Left renal cortex interstitium (tissue), 4 donors: ENCODE data around the gene EVI5. TPM values are rescaled to one million over a fixed set of nuclear protein-coding genes. Genes with fewer than 3 reads are reported as not detected.
"Not testable (repeated sequence)": the region's sequence is repeated elsewhere in the genome, so short reads cannot be mapped to it uniquely, and the experiment has no call there.

ENCODE experiments used
- DNase-seq, 4 donors: peaks; one replicate each; pipeline ENCODE4 v3.0.0-alpha.2; 2013; ENCODE audit warnings: low read depth in 4 of 4, low spot score in 2 of 4, missing footprints in 1 of 4
- polyA plus RNA-seq, 4 donors: library from polyadenylated mRNA; unstranded; fragments of 120-200 nt; gene quantifications; one replicate each; pipeline ENCODE4 v1.2.1, GENCODE V29; 2013; ENCODE audit not compliant: insufficient read length in 4 of 4

EVI5 gene
- polyA plus RNA-seq, 4 donors, result 16.4 to 21.7 (median 18.7) TPM

DNA sequence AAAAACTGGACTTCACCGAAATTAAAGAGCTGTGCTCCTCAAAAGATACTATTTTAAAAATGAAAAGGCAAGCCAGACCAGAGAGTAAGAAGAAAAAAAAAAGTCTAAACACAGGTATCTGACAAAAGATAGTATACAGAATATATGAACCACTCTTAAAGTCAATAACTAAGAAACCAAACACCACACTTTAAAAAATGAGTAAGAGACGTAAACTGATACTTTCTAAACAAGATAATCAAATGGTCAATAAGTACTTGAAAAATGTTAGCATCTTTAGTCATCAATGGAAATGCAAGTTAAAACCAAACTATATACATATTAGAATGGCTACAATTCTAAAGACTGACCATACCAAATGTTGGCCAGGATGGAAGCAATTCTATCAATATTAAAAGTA lies 77.6 kb downstream of the EVI5 start:
- DNase-seq, result no peak

GRCh38 chr1:92705446-92705845 lies 79.5 kb downstream of the EVI5 start:
- DNase-seq, result no peak

- no peak for DNase-seq
These were observed 83.8 kb downstream of the EVI5 start for GRCh38 chr1:92701147-92701546.

GRCh38 chr1:92698932-92699331 lies 86.0 kb downstream of the EVI5 start:
- no peak for DNase-seq

DNA sequence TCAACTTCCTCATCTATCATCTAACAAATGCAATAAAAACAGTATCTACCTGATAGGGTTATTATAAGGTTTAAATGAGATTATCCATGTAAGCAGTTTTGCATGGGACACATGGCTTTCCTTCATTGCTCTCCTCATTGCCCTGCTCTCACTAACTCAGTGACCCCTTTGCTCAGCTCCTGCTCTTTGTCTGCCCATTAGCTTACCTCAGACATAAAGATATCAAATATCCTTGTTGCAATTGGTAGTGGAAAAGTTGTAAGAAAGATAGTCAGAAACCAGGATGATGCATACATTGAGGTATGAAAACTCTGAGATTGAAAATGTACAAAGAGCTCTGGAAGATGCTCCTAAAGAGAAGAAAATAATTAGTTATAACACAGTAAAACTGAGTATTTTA lies 89.8 kb downstream of the EVI5 start:
- no peak for DNase-seq

DNA sequence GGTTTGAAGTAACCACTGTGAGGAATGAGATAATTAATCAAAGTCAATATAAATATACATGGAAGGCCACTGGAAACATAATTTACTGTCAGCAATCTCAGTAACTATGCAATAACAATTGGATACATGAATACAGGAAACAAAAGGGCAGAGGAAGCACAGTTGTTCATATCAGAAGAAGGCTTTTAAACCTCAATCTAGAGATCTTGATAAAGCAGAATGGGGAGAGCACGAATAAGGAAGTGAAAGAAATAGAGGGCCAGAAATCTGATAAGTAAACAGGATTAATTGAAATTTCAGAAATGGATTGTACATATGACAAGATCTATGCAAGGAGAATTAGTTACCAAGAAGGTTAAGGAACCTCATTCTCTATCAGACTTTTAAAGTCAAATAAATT lies 93.0 kb downstream of the EVI5 start:
- no peak for DNase-seq

DNA sequence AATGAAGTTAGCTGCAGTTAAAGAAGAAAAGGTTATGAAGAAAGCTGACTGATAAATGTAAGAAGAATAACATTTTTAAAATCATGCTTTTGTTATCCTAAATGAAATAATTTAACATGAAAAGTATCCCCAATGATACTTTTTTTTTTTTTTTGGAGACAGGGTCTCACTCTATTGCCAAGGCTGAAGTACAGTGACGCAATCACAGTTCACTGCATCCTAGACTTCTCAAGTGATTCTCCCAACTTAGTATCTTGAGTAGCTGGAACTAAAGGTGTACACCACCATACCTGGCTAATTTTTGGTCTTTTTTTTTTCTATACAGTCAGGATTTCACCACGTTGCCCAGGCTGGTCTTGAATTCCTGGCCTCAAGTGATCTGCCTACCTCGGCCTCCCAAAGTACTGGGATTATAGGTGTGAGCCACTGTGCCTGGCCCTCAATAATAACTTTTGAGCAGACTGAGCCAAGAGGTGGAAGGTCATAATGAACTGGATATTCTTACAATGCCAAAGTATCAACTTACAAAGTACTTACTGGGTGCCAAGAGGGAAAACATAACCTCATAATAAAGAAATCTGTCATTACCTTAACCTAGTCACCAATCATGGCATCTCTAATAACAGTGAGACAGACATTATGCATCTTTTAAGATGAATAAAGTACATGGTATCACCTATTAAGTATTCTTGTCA lies 94.5 kb downstream of the EVI5 start:
- no peak for DNase-seq

DNA sequence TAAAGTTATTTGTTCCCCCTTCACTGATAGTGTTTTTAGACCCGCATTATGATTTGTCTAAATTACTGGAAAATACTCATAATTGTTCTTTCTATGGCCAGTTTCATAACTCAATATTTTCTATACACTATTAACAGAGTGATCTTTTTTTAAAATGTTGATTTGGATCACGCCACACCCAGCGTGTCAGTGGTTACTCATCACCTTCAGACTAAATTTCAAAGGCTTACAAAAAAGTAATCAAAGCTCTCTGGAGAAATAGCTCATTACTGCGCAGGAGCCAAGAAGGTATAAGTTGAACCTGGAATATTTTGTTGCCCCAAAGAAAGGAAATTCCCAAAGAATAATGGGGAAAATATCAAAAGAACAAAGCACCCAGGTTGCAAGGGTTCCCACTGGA lies 104.9 kb downstream of the EVI5 start:
- no peak for DNase-seq

DNA sequence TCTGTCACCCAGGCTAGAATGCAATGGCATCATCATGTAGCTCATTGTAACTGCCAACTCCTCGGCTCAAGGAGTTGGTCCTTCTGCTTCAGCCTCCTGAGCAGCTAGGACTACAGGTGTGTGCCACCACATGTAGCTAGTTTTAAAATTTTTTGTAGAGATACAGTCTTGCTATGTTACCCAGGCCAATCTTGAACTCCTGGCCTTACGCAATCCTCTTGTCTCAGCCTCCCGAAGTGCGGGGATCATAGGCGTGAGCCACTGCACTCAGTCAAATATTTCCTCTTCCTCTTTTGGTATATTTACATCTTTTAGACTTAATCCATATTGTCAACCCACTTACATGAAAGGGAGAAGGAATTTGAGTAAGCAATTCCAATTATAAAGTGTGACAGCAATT lies 121.1 kb downstream of the EVI5 start:
- no peak for DNase-seq

- no peak for DNase-seq
These were observed 122.9 kb downstream of the EVI5 start for GRCh38 chr1:92662048-92662447.

GRCh38 chr1:92657701-92658100 lies 127.2 kb downstream of the EVI5 start:
- DNase-seq, result no peak

- DNase-seq, result no peak
These were observed 129.6 kb downstream of the EVI5 start for GRCh38 chr1:92655197-92655801.

DNA sequence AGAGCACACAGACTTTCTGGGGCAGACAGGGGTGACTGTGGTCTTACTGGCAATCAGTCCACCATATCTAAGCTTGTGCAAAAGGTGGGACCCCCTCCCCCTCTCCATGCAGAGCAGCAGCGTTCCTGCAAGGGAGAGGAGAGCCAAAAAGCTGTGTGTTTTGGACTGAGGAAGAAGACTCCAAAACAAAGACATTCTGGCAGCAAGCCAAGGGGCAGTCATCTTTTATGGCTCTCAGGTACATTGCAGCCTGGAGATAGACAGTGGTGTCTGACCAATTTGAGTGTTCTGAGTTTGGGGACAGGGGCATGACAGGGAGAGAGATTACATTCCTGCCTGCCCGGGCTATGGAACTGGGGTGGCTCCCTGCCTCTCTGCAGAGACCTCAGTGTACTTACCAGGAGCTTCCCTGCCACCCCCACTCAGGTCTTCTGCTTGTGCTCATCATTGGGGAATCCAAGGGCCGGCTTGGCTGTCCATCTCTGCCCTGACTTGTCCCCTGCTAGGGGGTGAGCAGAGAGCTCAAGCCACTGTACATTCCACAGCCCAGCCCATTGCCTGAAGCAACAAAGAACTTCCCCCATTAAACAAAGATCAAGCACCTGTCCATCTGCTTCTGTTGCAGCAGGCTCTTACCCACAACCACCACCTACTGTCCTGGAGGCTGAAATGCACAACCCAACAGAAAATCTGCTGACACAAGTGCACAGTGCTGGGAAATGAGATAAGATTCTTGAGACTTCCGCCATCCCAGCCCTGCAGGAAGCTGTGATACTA lies 131.1 kb downstream of the EVI5 start:
- no peak for DNase-seq

GRCh38 chr1:92640686-92641085 lies 144.2 kb downstream of the EVI5 start:
- not testable (repeated sequence) for DNase-seq

- no peak for DNase-seq
These were observed 146.4 kb downstream of the EVI5 start for GRCh38 chr1:92638498-92638897.

DNA sequence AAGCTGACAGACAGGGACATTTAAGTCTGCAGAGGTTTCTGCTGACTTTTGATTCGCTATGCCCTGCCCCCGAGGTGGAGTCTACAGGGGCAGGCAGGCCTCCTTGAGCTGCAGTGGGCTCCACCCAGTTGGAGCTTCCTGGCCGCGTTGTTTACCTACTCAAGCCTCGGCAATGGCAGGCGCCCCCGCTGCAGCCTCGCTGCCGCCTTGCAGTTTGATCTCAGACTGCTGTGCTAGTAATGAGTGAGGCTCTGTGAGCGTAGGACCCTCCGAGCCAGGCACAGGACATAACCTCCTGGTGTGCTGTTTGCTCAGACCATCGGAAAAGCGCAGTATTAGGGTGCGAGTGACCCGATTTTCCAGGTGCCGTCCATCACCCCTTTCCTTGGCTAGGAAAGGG lies 149.7 kb downstream of the EVI5 start:
- not testable (repeated sequence) for DNase-seq

DNA sequence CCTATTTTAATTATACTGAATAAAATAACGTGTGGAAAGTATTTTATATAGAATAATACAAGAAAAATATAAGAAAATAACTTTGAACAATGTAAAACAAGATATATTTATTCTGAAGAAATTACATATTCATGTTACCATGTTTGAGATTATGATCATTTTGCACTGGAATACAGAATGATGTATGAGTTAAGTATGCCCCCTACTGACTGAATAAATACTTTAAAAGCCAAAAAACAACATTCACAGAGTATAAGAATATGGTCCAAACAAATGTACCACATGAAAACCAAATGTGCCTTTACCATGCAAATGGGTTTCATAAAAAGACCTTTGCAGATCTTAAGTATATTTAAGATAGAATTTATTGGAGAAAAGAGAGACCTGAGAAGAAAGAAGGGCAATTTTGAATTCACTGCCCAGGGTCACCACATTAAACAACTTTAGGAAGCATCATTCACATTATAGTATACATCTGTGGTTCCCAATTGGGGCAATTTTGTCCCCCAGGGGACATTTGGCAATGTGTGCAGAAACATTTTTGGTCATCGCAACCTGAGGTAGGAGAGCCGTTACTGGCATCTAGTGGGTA lies 161.6 kb downstream of the EVI5 start:
- DNase-seq, result no peak

GRCh38 chr1:92619466-92620189 lies 165.3 kb downstream of the EVI5 start:
- no peak for DNase-seq

DNA sequence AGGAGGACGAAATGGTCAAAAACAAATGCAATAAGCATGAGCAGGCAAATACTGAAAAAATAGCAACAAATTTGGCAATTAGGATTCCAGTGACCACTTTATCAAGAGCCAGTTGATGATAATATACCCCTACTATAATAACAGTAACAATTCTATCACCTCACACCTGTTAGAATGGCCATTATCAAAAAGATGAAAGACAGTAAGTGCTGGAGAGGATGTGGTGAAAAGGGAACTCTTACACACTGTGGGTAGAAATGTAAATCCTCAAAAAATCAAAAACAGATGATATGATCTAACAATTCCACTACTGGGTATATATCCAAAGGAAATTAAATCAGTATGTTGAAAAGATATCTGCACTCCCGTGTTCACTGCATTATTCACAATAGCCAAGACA lies 183.9 kb downstream of the EVI5 start:
- no peak for DNase-seq

DNA sequence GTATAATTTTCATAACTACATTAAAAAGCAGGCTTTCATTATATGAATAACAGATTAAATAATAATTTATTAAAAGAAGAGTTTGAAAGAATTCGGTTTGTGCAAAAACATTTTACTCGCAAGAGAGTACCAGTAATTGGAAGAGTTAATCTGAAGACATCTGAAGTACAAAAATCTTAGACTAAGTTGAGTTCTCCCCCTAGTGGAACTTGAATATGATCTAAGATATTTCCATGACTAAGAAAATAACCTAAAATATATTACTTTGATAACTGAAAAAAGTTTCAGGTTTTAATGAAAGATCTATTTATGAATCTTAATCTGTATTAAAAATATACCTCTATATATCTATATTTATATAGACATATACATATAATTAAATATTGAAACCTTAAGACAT lies 185.7 kb downstream of the EVI5 start:
- DNase-seq, result no peak

DNA sequence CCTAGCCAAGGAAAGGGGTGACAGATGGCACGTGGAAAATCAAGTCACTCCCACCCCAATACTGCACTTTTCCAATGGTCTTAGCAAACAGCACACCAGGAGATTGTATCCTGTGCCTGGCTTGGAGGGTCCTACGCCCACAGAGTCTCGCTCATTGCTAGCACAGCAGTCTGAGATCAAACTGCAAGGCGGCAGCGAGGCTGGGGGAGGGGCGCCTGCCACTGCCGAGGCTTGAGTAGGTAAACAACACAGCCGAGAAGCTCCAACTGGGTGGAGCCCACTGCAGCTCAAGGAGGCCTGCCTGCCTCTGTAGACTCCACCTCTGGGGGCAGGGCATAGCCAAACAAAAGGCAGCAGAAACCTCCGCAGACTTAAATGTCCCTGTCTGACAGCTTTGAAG lies 195.5 kb downstream of the EVI5 start:
- not testable (repeated sequence) for DNase-seq
